ENCODE data around the gene XIAP.
"Not testable (repeated sequence)": the region's sequence is repeated elsewhere in the genome, so short reads cannot be mapped to it uniquely, and the experiment has no call there.

Gene XIAP

GRCh38 chrX:123920105-123920785 is 60.4 kb downstream of the XIAP start:
- peak; percentile 71 for DNase-seq (ENCODE audit: low read depth, low spot score)
- H3K4me3 ChIP-seq (ENCODE audit: low read depth, low read length) = no peak overlapping the region
- in situ Hi-C loops (cut with HindIII; ENCODE audit: low sequenced_read_pairs) = no loop called here
- no peak for TF ChIP-seq CTCF (IDR thresholded peaks at IDR 0.05; ENCODE audit: low read depth, low read length)

- DNase-seq (ENCODE audit: low read depth, low spot score) = no peak
- in situ Hi-C loops (cut with HindIII; ENCODE audit: low sequenced_read_pairs) = no loop called here
- TF ChIP-seq CTCF (IDR thresholded peaks at IDR 0.05; ENCODE audit: low read depth, low read length) = no peak
- H3K4me3 ChIP-seq (ENCODE audit: low read depth, low read length) = no peak overlapping the region
These were observed 63.4 kb downstream of the XIAP start for GRCh38 chrX:123923211-123923610.

- TF ChIP-seq CTCF (IDR thresholded peaks at IDR 0.05; ENCODE audit: low read depth, low read length) = no peak
- peak; percentile 17 for DNase-seq (ENCODE audit: low read depth, low spot score)
- no peak overlapping the region for H3K4me3 ChIP-seq (ENCODE audit: low read depth, low read length)
- in situ Hi-C loops (cut with HindIII; ENCODE audit: low sequenced_read_pairs) = no loop called here
These were observed 64.3 kb downstream of the XIAP start for GRCh38 chrX:123924186-123924585.

GRCh38 chrX:123927845-123928244 is 68.0 kb downstream of the XIAP start:
- in situ Hi-C loops (cut with HindIII; ENCODE audit: low sequenced_read_pairs) = no loop called here
- no peak for DNase-seq (ENCODE audit: low read depth, low spot score)
- H3K4me3 ChIP-seq (ENCODE audit: low read depth, low read length) = no peak overlapping the region
- no peak for TF ChIP-seq CTCF (IDR thresholded peaks at IDR 0.05; ENCODE audit: low read depth, low read length)

GRCh38 chrX:123932055-123932454 is 72.2 kb downstream of the XIAP start:
- in situ Hi-C loops (cut with HindIII; ENCODE audit: low sequenced_read_pairs); H3K4me3 ChIP-seq (ENCODE audit: low read depth, low read length); DNase-seq (ENCODE audit: low read depth, low spot score): not testable (repeated sequence)

GRCh38 chrX:123943074-123943473 is 83.2 kb downstream of the XIAP start:
- no peak for DNase-seq (ENCODE audit: low read depth, low spot score)
- in situ Hi-C loops (cut with HindIII; ENCODE audit: low sequenced_read_pairs) = no loop called here
- TF ChIP-seq CTCF (IDR thresholded peaks at IDR 0.05; ENCODE audit: low read depth, low read length) = no peak
- no peak overlapping the region for H3K4me3 ChIP-seq (ENCODE audit: low read depth, low read length)

- no peak for DNase-seq (ENCODE audit: low read depth, low spot score)
- in situ Hi-C loops (cut with HindIII; ENCODE audit: low sequenced_read_pairs) = no loop called here
- H3K4me3 ChIP-seq (ENCODE audit: low read depth, low read length) = no peak overlapping the region
- no peak for TF ChIP-seq CTCF (IDR thresholded peaks at IDR 0.05; ENCODE audit: low read depth, low read length)
These were observed 83.6 kb downstream of the XIAP start for GRCh38 chrX:123943488-123943887.

All from astrocyte of the spinal cord (primary cell).